Prostate gland (tissue), 2 donors: ENCODE data around the gene DDOST. TPM values are rescaled to one million over a fixed set of nuclear protein-coding genes. Genes with fewer than 3 reads are reported as not detected.

Experiments used
- DNase-seq: peaks from one replicate; pipeline ENCODE4 v3.0.0-alpha.2; 2019; ENCODE audit warnings: low spot score
- H3K27ac ChIP-seq, 2 donors: fragments of 200-600 bp; sonication (generic); 2 replicates each; pipeline ENCODE4 v1.5.1; 2017 to 2019
- H3K27me3 ChIP-seq: fragments of 200-600 bp; sonication (generic); replicated peaks from 2 replicates; pipeline ENCODE4 v1.5.1; 2019; ENCODE audit not compliant: insufficient read depth
- H3K36me3 ChIP-seq, 2 donors: fragments of 200-600 bp; sonication (generic); 1 replicate in 1 of 2; 2 replicates in 1 of 2; pipeline versions ENCODE4 v1.5.1 to v1.8.1; 2017 to 2019
- H3K4me1 ChIP-seq: fragments of 200-600 bp; sonication (generic); replicated peaks from 2 replicates; pipeline ENCODE4 v1.5.1; 2019
- H3K4me3 ChIP-seq, 2 donors: fragments of 200-600 bp; sonication (generic); 2 replicates each; pipeline ENCODE4 v1.5.1; 2017 to 2019
- H3K9me3 ChIP-seq: fragments of 200-600 bp; sonication (generic); 2 replicates; pipeline ENCODE4 v1.5.1; 2017
- CTCF ChIP-seq, 4 experiments: fragments of 200-600 bp in 2 of 4; fragments of 450-650 bp in 2 of 4; sonication (generic) in 2 of 4; IDR thresholded peaks; 1 replicate in 3 of 4; 2 replicates in 1 of 4; pipeline ENCODE4 v1.5.1; 2016 to 2019; ENCODE audit warnings: antibody characterized with exemption in 4 of 4, mild to moderate bottlenecking in 2 of 4, moderate library complexity in 2 of 4
- POLR2A ChIP-seq: fragments of 450-650 bp; IDR thresholded peaks from one replicate; pipeline ENCODE4 v1.6.1; 2016; ENCODE audit warnings: antibody characterized with exemption, mild to moderate bottlenecking
- POLR2AphosphoS5 ChIP-seq: sonication (generic); formaldehyde crosslinking; IDR thresholded peaks from one replicate; pipeline ENCODE4 v1.6.1; 2017; ENCODE audit warnings: antibody characterized with exemption
- WGBS: methylation state at CpG from one replicate; pipeline ENCODE4 v1.1.5; 2018; 5-methylcytosine and 5-hydroxymethylcytosine counted together
- intact Hi-C: fragments of 100-400 bp; cut with DNase I; formaldehyde crosslinking; loops from one replicate; pipeline ENCODE4 v1.14.2; 2022
- total RNA-seq, 2 donors: library from RNA; depleted of rRNA; stranded (reverse); fragments of >200 nt; gene quantifications; one replicate each; pipeline ENCODE4 v1.1.0, GENCODE V29; 2016

Gene DDOST
- total RNA-seq, 2 donors from 2014 or later, result 223 to 264 TPM

DNA sequence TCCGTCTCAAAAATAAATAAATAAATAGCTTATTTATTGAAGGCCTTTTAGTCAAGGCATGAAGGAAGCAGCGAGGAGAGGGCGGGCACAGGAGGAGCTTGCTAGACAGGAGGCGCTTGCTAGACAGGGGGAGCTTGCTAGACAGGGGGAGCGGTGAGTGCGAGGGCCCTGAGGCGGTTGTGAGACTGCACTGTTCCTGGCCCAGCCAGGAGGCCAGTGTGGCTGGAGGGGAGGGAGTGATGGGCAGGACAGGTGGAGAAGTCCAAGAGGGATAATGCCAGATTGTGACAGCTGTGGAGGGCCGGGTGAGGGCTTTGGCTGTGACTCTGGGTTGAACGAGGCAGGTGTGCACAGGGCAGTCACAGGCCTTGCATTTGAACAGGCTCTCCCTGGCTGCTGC, 38.4 kb upstream of the DDOST start:
- TF ChIP-seq POLR2A (no peak), POLR2AphosphoS5 (no peak), CTCF (IDR thresholded peaks at IDR 0.05) (no peak)
- WGBS, result 72% methylated on average over 9 of the region's 9 CpGs
- no peak overlapping the region for H3K4me3 ChIP-seq
- DNase-seq, result no peak
- H3K27me3 ChIP-seq, result no peaks in the 10 kb centered on the region
- H3K36me3 ChIP-seq, result no peaks in the 10 kb centered on the region
- no peaks in the 10 kb centered on the region for H3K4me1 ChIP-seq
- H3K27ac ChIP-seq, result no peak overlapping the region
- intact Hi-C loops, result loop anchor here (5.0 to 10.0 kb wide), 2 partner anchors 88 to 285 kb away; partner anchors contain the start of gene HP1BP3
- H3K9me3 ChIP-seq, result no peaks in the 10 kb centered on the region

- Histone ChIP-seq H3K27ac (peak overlapping the region; percentile 77 to 84), H3K4me1 (no peaks in the 10 kb centered on the region), H3K27me3 (no peaks in the 10 kb centered on the region), H3K36me3 (no peaks in the 10 kb centered on the region), H3K9me3 (no peaks in the 10 kb centered on the region), H3K4me3 (no peak overlapping the region)
- intact Hi-C loops, result loop anchor here (5.0 to 10.0 kb wide), 2 partner anchors 89 to 286 kb away; partner anchors contain the start of gene HP1BP3
- no peak for TF ChIP-seq CTCF (IDR thresholded peaks at IDR 0.05)
- TF ChIP-seq POLR2AphosphoS5, result peak; percentile 40
- TF ChIP-seq POLR2A, result no peak
- 71% methylated on average over 18 of the region's 18 CpGs for WGBS
- no peak for DNase-seq
These were observed 37.2 kb upstream of the DDOST start for GRCh38 chr1:20698195-20698910.

GRCh38 chr1:20697563-20697962, 36.4 kb upstream of the DDOST start:
- TF ChIP-seq POLR2AphosphoS5 (no peak), POLR2A (no peak), CTCF (IDR thresholded peaks at IDR 0.05) (no peak)
- 78% methylated on average over 12 of the region's 12 CpGs for WGBS
- H3K27me3 ChIP-seq, result no peaks in the 10 kb centered on the region
- no peak for DNase-seq
- peak overlapping the region; percentile 77 to 84 for H3K27ac ChIP-seq
- no peaks in the 10 kb centered on the region for H3K36me3 ChIP-seq
- intact Hi-C loops, result loop anchor here (2.0 to 10.0 kb wide), 3 partner anchors 35 to 287 kb away; partner anchors contain the start of genes HP1BP3 and SH2D5
- H3K4me3 ChIP-seq, result no peak overlapping the region
- H3K4me1 ChIP-seq, result no peaks in the 10 kb centered on the region
- no peaks in the 10 kb centered on the region for H3K9me3 ChIP-seq

- WGBS, result 1% methylated on average over 40 of the region's 46 CpGs
- H3K9me3 ChIP-seq, result no peaks in the 10 kb centered on the region
- TF ChIP-seq POLR2A (no peak), CTCF (IDR thresholded peaks at IDR 0.05) (peak; percentile 77 to 89 (median 84)), POLR2AphosphoS5 (peak; percentile 48)
- H3K4me3 ChIP-seq, result peak overlapping the region; percentile 42 to 44
- H3K4me1 ChIP-seq, result no peaks in the 10 kb centered on the region
- peak overlapping the region; percentile 77 to 84 for H3K27ac ChIP-seq
- no peaks in the 10 kb centered on the region for H3K36me3 ChIP-seq
- intact Hi-C loops, result loop anchor here (1.0 to 10.0 kb wide), 4 partner anchors 36 to 499 kb away; partner anchors contain the start of genes HP1BP3 and SH2D5
- no peaks in the 10 kb centered on the region for H3K27me3 ChIP-seq
- peak; percentile 78 for DNase-seq
These were observed 35.5 kb upstream of the DDOST start for GRCh38 chr1:20696397-20697333.
